Ectodermal cell (in vitro differentiated cells): ENCODE data around the gene IFIT1B. TPM values are rescaled to one million over a fixed set of nuclear protein-coding genes. Genes with fewer than 3 reads are reported as not detected.
"Not testable (repeated sequence)": the region's sequence is repeated elsewhere in the genome, so short reads cannot be mapped to it uniquely, and the experiment has no call there.

Experiments
- H3K27ac ChIP-seq: 2 replicates; pipeline ENCODE4 v1.7.0; 2013; ENCODE audit warnings: mild to moderate bottlenecking, low read depth, low read length; ENCODE audit not compliant: insufficient read depth, poor library complexity, severe bottlenecking
- H3K27me3 ChIP-seq: 2 replicates; pipeline ENCODE4 v1.7.0; 2013; ENCODE audit warnings: mild to moderate bottlenecking, low read length; ENCODE audit not compliant: insufficient read depth, control insufficient read depth, poor library complexity, severe bottlenecking
- H3K36me3 ChIP-seq: one replicate; pipeline ENCODE4 v1.7.0; 2013; ENCODE audit warnings: low read length; ENCODE audit not compliant: control insufficient read depth, insufficient read depth
- H3K4me1 ChIP-seq: one replicate; pipeline ENCODE4 v1.7.0; 2013; ENCODE audit warnings: low read length; ENCODE audit not compliant: control insufficient read depth, insufficient read depth
- H3K4me3 ChIP-seq: 2 replicates; pipeline ENCODE4 v1.7.0; 2013; ENCODE audit warnings: low read depth, low read length, control low read depth; ENCODE audit not compliant: insufficient read depth
- H3K9me3 ChIP-seq: 2 replicates; pipeline ENCODE4 v1.7.0; 2013; ENCODE audit warnings: mild to moderate bottlenecking, low read length, moderate library complexity; ENCODE audit not compliant: control insufficient read depth
- WGBS, 2 experiments: methylation state at CpG; one replicate each; pipeline ENCODE4 v1.1.7; 2013; ENCODE audit warnings: missing lambda C conversion rate in 2 of 2; 5-methylcytosine and 5-hydroxymethylcytosine counted together
- polyA plus RNA-seq, 4 experiments: library from polyadenylated mRNA; stranded (reverse); fragments of 50-300 nt; gene quantifications; one replicate each; pipeline ENCODE4 v1.2.3, GENCODE V29; 2013

IFIT1B gene, protein sequence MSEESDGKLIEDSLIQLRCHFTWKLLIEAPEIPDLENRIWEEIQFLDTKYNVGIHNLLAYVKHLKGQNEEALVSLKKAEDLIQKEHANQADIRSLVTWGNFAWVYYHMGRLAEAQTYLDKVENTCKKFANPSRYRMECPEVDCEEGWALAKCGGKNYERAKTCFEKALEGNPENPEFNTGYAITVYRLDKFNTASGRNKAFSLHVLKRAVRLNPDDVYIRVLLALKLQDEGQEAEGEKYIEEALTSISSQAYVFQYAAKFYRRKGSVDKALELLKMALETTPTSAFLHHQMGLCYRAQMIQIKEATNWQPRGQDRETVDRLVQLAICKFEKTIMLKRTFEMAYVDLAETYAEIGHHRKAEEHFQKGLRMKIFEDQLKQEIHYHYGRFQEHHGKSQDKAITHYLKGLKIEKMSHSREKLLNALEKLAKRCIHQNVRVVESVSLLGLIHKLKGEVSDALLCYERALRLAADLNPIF
- polyA plus RNA-seq (2013, experiment 1 of 4), result not detected
- not detected for polyA plus RNA-seq (2013, experiment 2 of 4)
- 0.21 TPM for polyA plus RNA-seq (2013, experiment 3 of 4)
- not detected for polyA plus RNA-seq (2013, experiment 4 of 4)

GRCh38 chr10:89377705-89378637, at the start of gene IFIT1B:
TSS of gene IFIT1B (plus strand) at chr10:89378056. CDS start at chr10:89378136, 80 bp downstream.
- no peak within 1 kb of the TSS for H3K27ac ChIP-seq
- no peaks in the 10 kb centered on the region for H3K36me3 ChIP-seq
- peaks cover 4% of the 10 kb centered on the region for H3K4me1 ChIP-seq
- H3K4me3 ChIP-seq, result no peak within 1 kb of the TSS
- H3K9me3 ChIP-seq, result no peaks in the 10 kb centered on the region
- WGBS, 2 experiments, result 81 to 85% methylated on average over 5 of the region's 5 CpGs
- no peaks in the 10 kb centered on the region for H3K27me3 ChIP-seq

- H3K9me3 ChIP-seq, result no peaks in the 10 kb centered on the region
- no peaks in the 10 kb centered on the region for H3K27me3 ChIP-seq
- no peaks in the 10 kb centered on the region for H3K36me3 ChIP-seq
- no peak overlapping the region for H3K27ac ChIP-seq
- 95 to 100% methylated on average over 2 of the region's 2 CpGs for WGBS, 2 experiments
- peaks cover 20% of the 10 kb centered on the region for H3K4me1 ChIP-seq
- no peak overlapping the region for H3K4me3 ChIP-seq
Observed at GRCh38 chr10:89329151-89329550, 48.7 kb upstream of the IFIT1B start.

DNA sequence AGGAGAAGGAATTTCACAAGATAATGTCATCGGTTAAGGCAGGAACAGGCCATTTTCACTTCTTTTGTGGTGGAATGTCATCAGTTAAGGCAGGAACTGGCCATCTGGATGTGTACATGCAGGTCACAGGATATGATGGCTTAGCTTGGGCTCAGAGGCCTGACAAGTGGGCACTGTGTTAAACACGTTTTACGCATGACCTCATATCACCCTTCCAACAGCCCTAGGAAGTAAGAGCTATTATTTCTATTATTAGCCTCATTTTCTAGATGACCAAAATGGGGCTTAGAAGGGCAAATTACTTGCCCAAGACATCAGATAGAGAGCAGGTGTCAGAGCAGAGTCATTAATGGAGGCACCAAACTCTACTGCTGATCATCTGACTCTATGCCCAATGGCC, 47.8 kb upstream of the IFIT1B start:
- H3K9me3 ChIP-seq, H3K27ac ChIP-seq, H3K27me3 ChIP-seq, H3K36me3 ChIP-seq, H3K4me3 ChIP-seq: not testable (repeated sequence)
- peaks cover 20% of the 10 kb centered on the region for H3K4me1 ChIP-seq
- WGBS, 2 experiments, result 83 to 84% methylated on average over 2 to 3 of the region's 3 CpGs

DNA sequence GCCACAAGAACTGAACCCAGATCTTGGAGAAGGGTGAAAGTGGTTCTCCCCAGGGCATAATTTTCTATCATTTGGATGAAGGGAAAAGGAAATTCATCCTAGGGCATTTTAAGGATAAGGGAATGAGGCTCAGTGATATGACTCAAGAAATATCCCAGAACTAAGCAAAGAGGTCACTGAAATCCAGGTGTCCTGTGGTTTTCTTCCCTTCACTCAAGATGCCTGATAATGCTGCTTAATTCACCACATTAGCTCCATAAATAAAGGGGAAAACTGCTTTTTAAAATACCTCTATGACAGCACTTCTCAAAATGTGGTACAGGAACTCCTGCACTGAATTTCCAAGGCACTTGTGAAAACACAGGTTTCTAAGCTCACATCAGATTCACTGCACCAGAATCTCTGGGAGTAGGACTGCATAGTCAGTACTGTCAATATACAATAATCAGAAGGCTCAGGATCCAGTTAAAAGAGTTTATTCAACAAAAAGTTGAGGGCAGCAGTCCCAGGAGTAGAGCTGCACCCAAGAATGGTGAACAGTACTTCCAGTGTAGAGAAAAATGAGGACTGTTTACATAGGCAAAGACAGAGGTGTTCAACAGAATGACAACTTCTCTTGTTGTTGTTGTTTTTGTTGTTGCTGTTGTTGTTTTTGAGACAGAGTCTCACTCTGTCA, 47.2 kb upstream of the IFIT1B start:
- H3K27me3 ChIP-seq, result no peaks in the 10 kb centered on the region
- H3K4me3 ChIP-seq, result no peak overlapping the region
- no peaks in the 10 kb centered on the region for H3K36me3 ChIP-seq
- H3K4me1 ChIP-seq, result peaks cover 20% of the 10 kb centered on the region
- H3K9me3 ChIP-seq, result no peaks in the 10 kb centered on the region
- H3K27ac ChIP-seq, result no peak overlapping the region

DNA sequence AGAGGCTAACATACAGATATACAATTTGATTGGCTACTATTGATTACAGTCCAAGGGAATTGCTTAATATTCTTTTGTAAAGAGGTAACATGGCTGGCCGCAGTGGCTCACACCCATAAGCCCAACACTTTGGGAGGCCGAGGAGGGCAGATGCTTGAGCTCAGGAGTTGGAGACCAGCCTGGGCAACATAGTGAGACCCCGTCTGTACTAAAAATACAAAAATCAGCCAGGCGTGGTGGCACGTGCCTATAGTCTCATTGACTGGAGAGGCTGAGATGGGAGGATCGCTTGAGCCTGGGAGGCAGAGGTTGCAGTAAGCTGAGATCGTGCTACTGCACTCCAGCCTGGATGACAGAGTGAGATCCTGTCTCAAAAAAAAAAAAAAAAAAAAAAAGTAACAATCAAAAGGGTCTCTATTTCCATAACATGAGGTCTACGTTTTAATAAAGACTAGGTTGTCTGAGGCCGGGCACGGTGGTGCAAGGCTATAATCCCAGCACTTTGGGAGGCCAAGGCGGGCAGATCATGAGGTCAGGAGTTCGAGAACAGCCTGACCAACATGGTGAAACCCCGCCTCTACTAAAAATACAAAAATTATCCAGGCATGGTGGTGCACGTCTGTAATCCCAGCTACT, 46.3 kb upstream of the IFIT1B start:
- peaks cover 20% of the 10 kb centered on the region for H3K4me1 ChIP-seq
- H3K27me3 ChIP-seq, H3K9me3 ChIP-seq, H3K4me3 ChIP-seq, H3K27ac ChIP-seq, H3K36me3 ChIP-seq: not testable (repeated sequence)
- WGBS, 2 experiments, result 91 to 93% methylated on average over 14 of the region's 14 CpGs

GRCh38 chr10:89332123-89332633, 45.7 kb upstream of the IFIT1B start:
- 78 to 79% methylated on average over 5 of the region's 5 CpGs for WGBS, 2 experiments
- no peaks in the 10 kb centered on the region for H3K36me3 ChIP-seq
- peaks cover 20% of the 10 kb centered on the region for H3K4me1 ChIP-seq
- no peaks in the 10 kb centered on the region for H3K9me3 ChIP-seq
- no peak overlapping the region for H3K4me3 ChIP-seq
- peak overlapping the region; percentile 30 for H3K27ac ChIP-seq
- H3K27me3 ChIP-seq, result no peaks in the 10 kb centered on the region

GRCh38 chr10:89335226-89335625, 42.6 kb upstream of the IFIT1B start:
- Histone ChIP-seq H3K36me3 (no peaks in the 10 kb centered on the region), H3K4me1 (peaks cover 11% of the 10 kb centered on the region), H3K4me3 (no peak overlapping the region), H3K27me3 (no peaks in the 10 kb centered on the region), H3K27ac (no peak overlapping the region), H3K9me3 (no peaks in the 10 kb centered on the region)
- WGBS, 2 experiments, result 89 to 100% methylated on average over 3 of the region's 3 CpGs

DNA sequence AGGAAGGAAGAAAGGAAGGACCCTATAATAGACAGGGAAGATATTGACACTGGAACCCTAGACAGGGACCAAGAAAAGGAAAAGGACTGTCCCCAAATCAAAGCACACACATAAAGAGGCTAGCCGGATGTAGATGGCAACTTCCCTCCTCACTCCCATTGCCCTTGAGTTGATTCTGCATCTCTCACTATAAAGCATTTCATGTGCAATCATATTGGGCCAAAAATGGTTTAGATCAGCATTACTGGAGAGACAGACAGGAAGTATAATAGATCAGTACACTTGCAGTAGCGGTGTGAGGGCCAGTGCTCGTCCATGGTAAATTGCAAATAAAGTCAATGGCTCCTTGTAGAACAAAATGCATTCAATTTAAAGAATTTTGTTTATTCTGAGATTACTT, 41.6 kb upstream of the IFIT1B start:
- H3K4me3 ChIP-seq, result no peak overlapping the region
- H3K9me3 ChIP-seq, result no peaks in the 10 kb centered on the region
- H3K27ac ChIP-seq, result no peak overlapping the region
- no peaks in the 10 kb centered on the region for H3K36me3 ChIP-seq
- no peaks in the 10 kb centered on the region for H3K27me3 ChIP-seq
- H3K4me1 ChIP-seq, result peaks cover 11% of the 10 kb centered on the region
- 94 to 96% methylated on average over 3 of the region's 3 CpGs for WGBS, 2 experiments

GRCh38 chr10:89337484-89337883, 40.4 kb upstream of the IFIT1B start:
- Histone ChIP-seq H3K4me3 (no peak overlapping the region), H3K9me3 (no peaks in the 10 kb centered on the region), H3K27me3 (no peaks in the 10 kb centered on the region), H3K36me3 (no peaks in the 10 kb centered on the region), H3K27ac (no peak overlapping the region), H3K4me1 (peaks cover 17% of the 10 kb centered on the region)
- WGBS, 2 experiments, result 93% methylated on average over 5 of the region's 6 CpGs
